HG02943 (cell line): ENCODE results near the gene MT1G.

Source experiments
- ATAC-seq: cut with Tn5 transposase; IDR thresholded peaks from one replicate; pipeline ENCODE4 v1.9.1; 2021; ENCODE audit warnings: mild to moderate bottlenecking, low read depth, moderate library complexity; ENCODE audit not compliant: unreplicated experiment

The MT1G gene

DNA sequence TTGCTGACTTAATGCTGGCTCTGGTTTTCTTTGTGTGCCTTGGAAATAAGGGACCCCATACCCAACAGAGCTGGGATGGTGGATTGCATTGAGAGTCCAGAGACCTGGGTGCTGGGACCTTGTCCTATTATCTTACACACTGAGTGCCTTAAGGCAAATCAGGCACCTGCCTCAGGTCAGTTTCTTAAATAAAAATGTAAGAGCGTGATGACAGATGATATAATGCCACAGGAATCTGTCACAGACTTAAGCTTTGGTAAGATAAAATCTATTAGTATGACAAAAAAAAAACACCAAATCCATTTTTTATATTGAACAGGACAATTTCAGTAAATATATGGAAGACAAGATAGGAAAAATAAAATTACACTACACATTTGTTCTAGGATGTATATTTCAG lies 27.8 kb downstream of the MT1G start:
- ATAC-seq, result no peak

DNA sequence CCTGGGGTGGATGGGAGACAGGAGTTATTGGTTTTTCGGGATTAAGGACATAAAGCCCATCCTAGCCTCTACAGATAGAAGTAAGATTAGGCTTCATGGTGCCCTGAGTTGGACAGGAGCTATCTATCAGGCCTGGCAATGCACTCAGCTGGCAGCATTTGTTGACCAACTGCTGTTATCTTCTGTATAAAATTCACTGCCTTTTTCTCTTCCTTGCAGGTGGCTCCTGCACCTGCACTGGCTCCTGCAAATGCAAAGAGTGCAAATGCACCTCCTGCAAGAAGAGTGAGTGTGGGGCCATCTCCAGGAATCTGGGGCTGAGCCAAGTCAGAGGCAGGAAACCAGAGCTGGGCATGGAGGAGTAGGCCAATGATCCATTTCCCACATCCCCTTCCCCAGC lies 28.8 kb downstream of the MT1G start:
- no peak for ATAC-seq

DNA sequence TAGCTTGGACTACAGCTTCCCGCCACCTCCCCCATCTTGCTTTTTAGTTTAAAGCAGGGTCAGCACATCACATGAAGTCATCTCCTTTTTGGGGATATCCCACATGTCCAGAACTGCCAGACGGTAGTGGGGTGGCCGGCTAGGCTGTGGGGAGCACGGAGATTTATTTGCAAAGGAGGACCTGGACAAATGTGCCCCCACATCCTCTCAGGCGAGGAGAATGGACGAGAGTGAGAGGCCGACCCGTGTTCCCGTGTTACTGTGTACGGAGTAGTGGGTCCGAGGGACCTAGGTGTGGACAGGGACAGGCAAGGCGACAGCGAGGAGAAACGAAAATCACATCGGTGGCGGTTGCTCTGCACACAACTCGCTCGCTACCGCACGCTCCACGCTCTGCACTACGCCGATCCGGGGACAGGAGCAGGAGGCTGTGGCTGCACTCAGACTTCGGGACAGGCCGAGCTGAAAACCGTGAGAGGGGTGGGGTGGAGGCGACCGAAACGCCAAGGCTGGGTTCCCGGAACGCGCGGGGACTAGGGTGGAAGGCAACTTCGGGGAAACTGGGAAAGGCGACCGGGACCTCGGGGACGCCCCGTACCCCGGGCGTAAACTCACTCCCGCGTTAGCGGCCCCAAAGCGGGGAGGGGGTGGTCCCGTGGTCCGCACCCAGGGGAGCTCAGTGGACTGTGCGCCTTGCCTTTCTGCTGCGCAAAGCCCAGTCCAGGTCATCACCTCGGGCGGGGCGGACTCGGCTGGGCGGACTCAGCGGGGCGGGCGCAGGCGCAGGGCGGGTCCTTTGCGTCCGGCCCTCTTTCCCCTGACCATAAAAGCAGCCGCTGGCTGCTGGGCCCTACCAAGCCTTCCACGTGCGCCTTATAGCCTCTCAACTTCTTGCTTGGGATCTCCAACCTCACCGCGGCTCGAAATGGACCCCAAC lies 29.8 kb downstream of the MT1G start, which contains the start of gene MT1A:
Gene MT1A, plus strand, starts transcription at position 853 of the 937 bp plus-strand sequence. Its CDS starts 73 bp downstream, at position 926.
- no peak for ATAC-seq

DNA sequence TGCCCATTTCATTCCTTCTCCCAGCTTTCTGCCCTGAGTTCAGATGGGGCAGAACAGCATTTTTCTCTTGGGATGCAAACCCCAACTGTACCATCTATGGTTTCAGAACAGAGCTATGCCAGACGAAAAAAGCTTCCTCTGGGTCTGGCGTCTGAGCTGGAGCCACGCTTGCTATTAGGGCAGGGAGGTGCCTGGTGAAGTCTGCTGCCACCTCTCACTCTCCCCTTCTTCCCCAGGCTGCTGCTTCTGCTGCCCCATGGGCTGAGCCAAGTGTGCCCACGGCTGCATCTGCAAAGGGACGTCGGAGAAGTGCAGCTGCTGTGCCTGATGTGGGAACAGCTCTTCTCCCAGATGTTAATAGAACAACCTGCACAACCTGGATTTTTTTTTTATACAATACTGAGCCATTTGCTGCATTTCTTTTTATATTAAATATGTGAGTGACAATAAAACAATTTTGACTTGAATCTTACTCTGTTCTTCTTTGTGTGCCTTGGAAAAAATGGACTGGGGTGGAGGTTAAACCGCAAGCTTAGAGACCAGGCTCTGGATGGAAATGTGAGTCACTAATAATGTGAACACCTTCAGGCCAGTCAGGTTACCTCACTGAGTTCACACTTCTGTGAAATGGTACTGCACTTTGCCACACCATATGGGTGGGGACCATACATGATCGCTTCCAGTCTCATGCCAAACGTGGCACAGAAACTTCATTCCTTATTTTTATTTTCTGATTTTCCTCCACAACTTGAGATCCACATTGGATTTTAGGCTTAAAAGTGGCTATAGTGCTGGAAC lies 31.1 kb downstream of the MT1G start:
- no peak for ATAC-seq

DNA sequence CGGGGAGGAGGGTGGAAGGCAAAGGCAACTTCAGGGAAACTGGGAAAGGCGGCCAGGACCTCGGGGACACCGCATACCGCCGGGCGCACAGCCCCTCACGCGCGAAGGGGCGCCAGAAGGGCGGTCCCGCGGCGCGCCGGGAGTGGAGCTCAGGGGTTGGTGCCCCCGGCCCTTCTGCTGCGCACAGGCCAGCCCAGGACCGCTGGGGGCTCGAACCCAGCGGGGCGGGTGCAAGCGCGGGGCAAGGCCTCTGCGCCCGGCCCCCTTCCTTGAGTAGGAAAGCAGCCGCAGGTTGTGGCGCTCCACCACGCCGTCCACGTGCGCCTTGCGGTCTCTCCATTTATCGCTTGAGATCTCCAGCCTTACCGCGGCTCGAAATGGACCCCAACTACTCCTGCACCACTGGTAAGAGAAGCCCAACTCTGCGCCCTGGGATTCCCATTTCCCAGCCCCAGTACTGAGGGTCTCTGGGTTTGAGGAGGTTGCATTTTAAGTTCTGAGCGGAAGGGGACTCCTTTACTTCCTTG lies 32.4 kb downstream of the MT1G start:
- ATAC-seq, result no peak

DNA sequence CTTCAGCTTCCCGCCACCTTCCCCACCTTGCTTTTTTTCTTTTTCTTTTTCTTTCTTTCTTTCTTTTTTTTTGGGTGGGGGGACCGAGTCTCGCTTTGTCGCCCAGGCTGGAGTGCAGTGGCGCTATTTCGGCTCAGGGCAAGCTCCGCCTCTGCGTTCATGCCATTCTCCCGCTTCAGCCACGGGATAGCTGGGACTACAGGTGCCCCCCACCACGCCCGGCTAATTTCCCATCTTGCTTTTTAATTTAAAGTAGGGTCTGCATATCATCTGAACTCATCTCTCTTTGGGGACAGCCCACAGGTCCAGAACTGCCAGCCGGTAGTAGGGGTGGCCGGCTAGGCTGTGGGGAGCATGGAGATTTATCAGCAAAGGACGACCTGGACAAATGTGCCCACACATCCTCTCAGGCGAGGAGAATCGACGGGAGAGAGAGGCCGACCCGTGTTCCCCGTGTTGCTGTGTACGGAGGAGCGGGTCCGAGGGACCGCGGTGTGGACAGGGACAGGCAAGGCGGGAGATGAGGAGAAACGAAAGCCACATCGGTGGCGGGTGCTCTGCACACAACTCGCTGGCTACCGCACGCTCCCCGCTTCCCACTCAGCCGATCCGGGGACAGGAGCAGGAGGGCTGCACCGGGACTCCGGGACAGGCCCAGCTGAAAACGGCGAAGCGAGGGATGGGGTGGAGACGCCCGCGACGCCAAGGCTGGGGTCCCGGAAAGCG lies 33.0 kb downstream of the MT1G start:
- ATAC-seq, result no peak

DNA sequence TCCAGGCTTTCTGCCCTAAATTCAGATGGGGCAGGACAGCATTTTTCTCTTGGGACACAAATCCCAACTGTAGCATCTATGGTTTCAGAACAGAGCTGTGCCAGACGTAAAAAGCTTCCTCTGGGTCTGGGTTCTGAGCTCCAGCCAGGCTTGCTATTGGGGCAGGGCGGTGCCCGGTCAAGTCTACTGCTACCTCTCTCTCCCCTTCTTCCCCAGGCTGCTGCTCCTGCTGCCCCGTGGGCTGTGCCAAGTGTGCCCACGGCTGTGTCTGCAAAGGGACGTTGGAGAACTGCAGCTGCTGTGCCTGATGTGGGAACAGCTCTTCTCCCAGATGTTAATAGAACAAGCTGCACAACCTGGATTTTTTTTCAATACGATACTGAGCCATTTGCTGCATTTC lies 34.3 kb downstream of the MT1G start:
- no peak for ATAC-seq

DNA sequence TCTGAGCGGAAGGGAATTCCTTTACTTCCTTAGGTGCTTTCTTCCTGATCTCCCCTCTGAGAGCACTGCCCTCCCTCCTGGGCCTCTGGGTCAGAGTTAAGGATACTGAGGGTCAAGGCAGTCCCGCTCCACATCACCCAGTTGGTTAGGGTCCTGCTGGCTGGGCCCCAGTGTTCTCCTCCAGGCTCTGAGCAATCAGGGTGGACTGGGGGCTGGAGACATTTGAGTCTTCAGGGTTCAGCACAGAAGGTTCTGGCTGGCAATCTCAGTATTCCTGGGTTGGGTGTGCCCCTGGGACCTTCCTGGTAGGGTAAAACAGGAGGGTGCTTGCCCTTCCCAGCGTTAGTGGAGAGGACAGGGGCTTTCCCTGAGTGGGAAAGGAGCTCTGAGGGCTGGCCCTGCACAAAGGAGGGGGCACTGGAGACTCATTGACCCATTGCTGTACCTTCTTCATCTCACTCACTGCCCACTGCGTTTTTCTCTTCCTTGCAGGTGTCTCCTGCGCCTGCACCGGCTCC lies 35.0 kb downstream of the MT1G start:
- no peak for ATAC-seq

DNA sequence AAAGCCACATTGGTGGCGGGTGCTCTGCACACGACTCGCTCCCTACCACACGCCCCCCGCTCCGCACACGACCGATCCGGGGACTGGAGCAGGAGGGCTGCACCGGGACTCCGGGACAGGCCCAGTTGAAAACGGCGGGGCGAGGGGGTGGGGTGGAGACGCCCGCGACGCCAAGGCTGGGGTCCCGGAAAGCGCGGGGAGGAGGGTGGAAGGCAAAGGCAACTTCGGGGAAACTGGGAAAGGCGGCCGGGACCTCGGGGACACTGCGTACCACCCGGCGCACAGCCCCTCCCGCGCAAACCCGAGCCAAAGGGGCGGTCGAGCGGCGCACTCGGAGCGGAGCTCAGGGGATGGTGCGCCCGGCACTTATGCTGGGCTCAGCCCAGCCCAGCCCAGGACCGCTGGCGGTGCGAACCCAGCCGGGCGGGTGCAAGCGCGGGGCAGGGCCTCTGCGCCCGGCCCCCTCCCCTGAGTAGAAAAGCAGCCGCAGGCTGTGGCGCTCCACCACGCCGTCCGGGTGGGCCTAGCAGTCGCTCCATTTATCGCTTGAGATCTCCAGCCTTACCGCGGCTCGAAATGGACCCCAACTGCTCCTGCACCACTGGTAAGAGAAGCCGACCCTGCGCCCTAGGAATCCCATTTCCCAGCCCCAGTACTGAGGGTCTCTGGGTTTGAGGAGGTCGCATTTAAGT lies 35.6 kb downstream of the MT1G start, which contains the start of gene MT1M:
Gene MT1M, plus strand, starts transcription at position 504 of the 692 bp plus-strand sequence. Its CDS starts 73 bp downstream, at position 577.
- no peak for ATAC-seq

DNA sequence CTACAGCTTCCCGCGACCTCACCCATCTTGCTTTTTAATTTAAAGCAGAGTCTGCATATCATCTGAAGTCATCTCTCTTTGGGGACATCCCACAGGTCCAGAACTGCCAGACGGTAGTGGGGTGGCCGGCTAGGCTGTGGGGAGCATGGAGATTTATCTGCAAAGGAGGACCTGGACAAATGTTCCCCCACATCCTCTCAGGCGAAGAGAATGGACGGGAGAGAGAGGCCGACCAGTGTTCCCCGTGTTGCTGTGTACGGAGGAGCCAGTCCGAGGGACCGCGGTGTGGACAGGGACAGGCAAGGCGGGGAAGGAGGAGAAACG lies 36.1 kb downstream of the MT1G start:
- no peak for ATAC-seq

DNA sequence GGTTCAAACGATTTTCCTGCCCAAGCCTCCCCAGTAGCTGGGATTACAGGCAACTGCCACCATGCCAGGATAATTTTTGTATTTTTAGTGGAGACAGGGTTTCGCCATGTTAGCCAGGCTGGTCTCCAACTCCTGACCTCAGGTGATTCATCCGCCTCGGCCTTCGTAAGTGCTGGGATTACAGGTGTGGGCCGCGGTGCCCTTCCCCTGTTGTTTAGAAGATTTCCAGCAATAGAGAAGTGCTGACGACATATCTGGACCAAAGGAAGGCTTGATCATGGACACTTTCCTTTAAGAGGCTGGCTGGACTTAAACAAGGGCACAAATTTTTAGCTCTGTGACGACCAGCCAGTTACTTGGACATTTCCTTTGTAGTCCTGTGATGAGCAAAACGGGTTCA lies 36.7 kb downstream of the MT1G start:
- no peak for ATAC-seq

DNA sequence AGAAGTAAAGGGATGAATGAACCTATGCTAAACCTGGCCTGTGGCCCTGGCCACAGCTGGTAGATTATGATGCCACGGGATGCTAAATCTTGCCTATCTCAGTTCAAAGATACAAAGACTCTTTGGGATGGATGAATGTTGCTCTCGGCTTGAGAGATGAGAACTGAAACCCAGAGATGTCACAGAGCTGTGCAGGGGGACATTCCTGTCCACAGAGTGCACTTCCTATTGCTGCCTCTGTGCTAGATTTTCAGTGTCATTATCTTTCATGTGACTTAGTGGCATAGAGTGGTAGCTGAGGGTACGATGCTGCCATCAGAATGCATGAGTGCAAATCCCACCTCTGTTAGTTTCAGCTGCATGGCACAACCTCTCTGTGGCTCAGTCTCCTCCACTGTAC lies 37.7 kb downstream of the MT1G start:
- no peak for ATAC-seq

DNA sequence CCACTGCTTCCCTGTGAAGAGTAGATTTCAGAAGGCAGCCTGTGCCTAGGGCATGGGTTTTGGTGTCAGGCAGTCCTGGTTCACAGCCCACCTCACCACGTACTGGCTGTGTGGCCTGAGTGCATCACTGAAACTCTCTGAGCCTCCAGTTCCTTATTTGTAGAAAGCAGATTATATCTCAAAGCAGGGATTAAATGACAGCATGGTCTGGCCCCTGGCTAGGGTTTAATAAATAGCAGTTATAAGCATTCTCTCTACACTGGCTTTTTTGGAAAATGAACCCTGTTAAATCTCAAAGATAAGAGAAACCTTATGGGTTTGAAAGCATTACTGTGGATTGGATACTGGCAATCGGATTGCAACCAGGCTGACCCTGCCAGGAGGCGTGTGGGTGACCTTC lies 38.3 kb downstream of the MT1G start:
- ATAC-seq, result no peak

DNA sequence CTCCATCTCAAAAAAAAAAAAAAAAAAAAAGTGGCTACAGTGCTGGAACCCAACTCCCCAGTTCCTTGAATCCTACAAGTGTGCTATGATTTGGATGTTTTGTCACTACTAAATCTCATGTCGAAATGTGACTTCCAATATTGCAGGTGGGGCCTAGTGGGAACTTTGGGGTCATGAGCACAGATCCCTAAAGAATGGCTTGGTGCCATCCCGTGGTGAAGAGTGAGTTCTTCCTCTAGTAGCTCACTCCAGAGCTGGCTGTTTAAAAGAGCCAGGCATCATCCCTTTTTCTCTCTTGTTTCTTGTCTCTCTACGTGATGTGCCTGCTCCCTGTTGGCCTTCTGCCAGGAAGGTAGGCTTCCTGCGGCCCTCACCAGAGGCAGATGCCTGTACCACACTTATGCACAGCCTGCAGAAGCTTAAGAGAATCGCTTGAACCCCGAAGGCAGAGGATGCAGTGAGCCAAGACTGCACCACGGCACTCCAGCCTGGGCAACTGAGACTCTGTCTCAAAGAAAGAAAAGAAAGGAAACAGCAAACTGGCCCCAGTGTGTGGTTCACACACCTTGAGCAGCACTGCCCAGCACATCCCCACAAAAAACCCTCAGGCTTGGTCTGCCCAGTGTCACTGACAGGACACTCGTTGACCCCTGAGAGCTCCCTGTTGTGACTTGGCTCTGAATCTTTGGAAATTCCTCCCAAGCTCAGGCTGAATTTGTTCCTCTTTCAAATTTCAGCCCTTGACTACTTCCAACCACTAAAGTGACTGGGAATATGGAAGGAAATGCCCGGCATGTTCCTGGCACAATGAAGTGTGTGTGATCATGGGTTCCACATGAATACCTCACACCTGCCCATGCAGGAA lies 39.1 kb downstream of the MT1G start:
- no peak for ATAC-seq

DNA sequence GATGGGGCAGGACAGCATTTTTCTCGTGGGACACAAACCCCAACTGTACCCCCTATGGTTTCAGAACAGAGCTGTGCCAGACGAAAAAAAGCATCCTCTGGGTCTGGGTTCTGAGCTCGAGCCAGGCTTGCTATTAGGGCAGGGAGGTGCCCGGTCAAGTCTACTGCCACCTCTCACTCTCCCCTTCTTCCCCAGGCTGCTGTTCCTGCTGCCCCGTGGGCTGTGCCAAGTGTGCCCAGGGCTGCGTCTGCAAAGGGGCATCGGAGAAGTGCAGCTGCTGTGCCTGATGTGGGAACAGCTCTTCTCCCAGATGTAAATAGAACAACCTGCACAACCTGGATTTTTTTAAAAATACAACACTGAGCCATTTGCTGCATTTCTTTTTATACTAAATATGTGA lies 41.2 kb downstream of the MT1G start:
- no peak for ATAC-seq

DNA sequence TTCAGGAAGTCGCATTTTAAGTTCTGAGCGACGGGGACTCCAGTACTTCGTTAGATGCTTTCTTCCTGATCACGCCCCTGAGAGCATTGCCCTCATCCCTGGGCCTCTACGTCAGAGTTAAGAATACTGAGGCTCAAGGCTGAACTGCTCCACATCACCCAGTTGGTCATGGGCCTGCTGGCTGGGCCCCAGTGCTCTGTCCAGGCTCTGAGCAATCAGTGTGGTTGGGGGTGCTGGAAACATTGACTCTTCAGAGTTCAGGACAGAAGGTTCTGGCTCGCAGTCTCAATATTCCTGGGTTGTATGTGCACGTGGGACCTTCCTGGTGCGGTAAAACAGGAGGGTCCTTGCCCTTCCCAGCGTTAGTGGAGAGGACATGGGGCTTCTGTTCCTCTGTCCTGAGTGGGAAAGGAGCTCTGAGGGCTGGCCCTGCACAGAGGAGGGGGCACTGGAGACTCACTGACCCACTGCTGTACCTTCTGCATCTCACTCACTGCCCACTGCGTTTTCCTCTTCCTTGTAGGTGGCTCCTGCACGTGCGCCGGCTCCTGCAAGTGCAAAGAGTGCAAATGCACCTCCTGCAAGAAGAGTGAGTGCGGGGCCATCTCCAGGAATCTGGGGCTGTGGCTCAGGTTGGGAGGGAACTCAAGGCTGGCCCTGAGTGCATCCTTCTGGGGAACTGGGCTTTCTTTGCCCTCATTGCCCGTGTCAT lies 41.8 kb downstream of the MT1G start:
- no peak for ATAC-seq

DNA sequence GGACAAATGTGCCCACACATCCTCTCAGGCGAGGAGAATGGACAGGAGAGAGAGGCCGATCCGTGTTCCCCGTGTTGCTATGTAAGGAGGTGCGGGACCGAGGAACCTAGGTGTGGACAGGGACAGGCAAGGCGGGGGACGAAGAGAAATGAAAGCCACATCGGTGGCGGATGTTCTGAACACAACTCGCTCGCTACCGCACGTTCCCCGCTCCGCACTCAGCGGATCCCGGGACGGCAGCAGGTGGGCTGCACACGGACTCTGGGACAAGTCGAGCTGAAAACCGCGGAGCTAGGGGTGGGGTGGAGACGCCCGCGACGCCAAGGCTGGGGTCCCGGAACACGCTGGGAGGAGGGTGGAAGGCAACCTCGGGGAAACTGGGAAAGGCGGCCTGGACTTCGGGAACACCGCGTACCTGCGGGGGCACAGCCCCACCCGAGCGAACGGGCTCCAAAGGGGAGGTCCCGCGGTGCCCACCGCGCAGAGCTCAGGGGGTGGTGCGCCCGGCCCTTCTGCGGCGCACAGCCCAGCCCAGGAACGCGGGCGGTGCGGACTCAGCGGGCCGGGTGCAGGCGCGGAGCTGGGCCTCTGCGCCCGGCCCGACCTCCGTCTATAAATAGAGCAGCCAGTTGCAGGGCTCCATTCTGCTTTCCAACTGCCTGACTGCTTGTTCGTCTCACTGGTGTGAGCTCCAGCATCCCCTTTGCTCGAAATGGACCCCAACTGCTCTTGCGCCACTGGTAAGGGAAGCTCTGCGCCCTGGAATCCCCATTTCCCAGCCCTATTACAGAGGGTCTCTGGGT lies 42.5 kb downstream of the MT1G start, which contains the start of gene MT1E:
Gene MT1E, plus strand, starts transcription at position 642 of the 803 bp plus-strand sequence. Its CDS starts 71 bp downstream, at position 713.
- ATAC-seq, result no peak
